Fibroblast of villous mesenchyme (primary cell): Measurements from ENCODE around the gene ZNF580. TPM values are rescaled to one million over a fixed set of nuclear protein-coding genes. Genes with fewer than 3 reads are reported as not detected.

Experiments
- DNase-seq: peaks from one replicate; pipeline ENCODE4 v3.0.0-alpha.2; 2010; ENCODE audit warnings: low read depth
- H3K4me3 ChIP-seq: 2 replicates; pipeline ENCODE4 v1.5.1; 2011; ENCODE audit warnings: low read depth, mild to moderate bottlenecking, low read length
- total RNA-seq: library from RNA; depleted of rRNA; stranded (reverse); fragments of >200 nt; gene quantifications from 2 replicates; pipeline ENCODE4 v1.2.3, GENCODE V29; 2012
- TF ChIP-seq, protein P1 (sequence below): IDR thresholded peaks from 2 replicates; pipeline ENCODE4 v1.5.1; 2012; ENCODE audit warnings: low read depth, mild to moderate bottlenecking, low read length; ENCODE audit not compliant: insufficient read depth

Gene ZNF580
- total RNA-seq, 1 donor = 5.6 TPM

DNA sequence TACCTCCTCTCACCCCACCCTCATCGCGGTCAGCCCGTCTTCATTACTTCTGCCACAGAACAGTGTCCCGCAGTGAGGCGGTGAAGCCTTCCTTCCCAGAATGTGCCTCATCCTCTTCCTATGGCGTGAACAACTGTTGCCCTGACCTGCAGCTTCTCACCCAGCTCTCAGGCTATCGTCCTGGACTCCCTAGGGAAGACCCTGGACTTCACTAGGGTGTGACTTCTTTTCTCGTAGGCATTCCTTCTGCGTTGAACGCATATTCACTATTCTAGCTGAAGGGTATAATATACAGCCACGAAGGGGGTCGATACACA, 34.4 kb upstream of the ZNF580 start:
- no peak for DNase-seq
- peak overlapping the region; percentile 98 for H3K4me3 ChIP-seq
- TF ChIP-seq, protein P1, sequence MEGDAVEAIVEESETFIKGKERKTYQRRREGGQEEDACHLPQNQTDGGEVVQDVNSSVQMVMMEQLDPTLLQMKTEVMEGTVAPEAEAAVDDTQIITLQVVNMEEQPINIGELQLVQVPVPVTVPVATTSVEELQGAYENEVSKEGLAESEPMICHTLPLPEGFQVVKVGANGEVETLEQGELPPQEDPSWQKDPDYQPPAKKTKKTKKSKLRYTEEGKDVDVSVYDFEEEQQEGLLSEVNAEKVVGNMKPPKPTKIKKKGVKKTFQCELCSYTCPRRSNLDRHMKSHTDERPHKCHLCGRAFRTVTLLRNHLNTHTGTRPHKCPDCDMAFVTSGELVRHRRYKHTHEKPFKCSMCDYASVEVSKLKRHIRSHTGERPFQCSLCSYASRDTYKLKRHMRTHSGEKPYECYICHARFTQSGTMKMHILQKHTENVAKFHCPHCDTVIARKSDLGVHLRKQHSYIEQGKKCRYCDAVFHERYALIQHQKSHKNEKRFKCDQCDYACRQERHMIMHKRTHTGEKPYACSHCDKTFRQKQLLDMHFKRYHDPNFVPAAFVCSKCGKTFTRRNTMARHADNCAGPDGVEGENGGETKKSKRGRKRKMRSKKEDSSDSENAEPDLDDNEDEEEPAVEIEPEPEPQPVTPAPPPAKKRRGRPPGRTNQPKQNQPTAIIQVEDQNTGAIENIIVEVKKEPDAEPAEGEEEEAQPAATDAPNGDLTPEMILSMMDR = no peak

DNA sequence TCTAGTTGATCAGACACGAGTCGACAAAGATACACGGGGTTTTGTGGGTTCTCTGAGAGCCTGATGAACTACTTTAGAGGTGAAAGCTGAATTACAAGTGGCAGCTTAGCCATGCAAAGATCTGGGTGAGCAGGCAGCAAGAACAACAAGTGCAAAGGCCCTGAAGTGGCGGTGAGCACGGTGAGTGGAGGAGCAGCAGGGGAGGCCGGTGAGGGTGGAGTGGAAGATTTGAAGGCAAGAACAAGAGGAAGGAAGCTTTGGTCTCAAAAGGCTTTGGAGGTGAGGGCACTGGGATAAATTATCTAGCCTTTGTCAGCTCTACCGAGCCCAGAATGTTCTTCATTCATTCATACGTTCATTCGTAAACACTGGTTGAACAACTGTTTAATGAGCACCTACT, 34.0 kb upstream of the ZNF580 start:
- peak overlapping the region; percentile 98 for H3K4me3 ChIP-seq
- DNase-seq = no peak
- TF ChIP-seq, protein P1 = no peak

DNA sequence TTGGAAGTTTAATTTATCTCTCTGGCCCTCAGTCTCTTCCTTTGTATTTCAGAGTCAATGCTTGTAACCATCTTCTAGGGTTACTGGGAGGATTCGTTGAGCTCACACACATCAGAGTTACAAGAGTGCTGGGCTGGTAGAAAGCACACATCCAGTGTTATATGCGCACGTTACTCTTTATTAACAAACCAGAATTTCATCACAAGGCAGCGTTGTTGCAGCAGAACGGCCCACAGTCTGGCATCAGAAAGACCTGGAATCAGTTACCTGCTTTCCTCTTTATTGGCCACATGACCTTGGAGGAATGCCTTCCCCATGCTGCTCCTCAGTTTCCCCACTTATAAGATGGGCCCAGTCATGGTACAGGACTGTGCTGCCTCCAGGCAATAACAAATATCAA, 31.5 kb upstream of the ZNF580 start:
- TF ChIP-seq, protein P1 = no peak
- H3K4me3 ChIP-seq = no peak overlapping the region
- DNase-seq = no peak

DNA sequence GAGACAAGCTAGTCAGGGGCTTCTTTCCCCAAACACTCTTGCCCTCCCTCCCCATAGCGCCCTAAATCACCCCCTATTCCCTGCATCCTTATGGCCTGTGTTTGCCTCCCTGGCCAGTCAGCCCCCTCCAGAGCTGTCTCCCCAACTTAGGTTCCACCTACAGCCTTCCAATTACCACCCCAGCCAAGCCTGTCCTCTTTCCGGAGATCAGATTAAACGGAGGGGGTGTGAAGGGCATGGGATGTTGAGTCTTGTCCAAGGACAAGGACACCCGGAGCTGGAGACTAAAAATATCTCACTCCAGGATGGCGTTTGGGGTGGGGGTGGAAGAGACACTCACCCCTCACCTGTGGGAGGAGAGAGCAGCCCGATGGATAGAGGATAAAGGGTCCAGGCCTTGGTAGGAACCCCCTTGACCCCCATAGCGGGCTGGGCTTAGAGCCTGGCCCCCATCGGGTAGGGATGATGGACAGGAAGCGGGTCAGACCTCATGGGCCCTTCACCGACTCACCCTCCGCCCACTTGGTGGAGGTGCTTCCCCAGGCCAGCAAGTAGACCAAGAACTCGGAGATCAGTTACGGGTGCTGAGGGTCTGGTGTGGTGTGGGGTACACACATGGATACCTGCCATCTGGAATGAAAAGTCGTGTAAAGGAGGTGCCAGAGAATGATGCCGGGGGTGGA, 29.4 kb upstream of the ZNF580 start:
- no peak overlapping the region for H3K4me3 ChIP-seq
- TF ChIP-seq, protein P1 = no peak
- DNase-seq = no peak

DNA sequence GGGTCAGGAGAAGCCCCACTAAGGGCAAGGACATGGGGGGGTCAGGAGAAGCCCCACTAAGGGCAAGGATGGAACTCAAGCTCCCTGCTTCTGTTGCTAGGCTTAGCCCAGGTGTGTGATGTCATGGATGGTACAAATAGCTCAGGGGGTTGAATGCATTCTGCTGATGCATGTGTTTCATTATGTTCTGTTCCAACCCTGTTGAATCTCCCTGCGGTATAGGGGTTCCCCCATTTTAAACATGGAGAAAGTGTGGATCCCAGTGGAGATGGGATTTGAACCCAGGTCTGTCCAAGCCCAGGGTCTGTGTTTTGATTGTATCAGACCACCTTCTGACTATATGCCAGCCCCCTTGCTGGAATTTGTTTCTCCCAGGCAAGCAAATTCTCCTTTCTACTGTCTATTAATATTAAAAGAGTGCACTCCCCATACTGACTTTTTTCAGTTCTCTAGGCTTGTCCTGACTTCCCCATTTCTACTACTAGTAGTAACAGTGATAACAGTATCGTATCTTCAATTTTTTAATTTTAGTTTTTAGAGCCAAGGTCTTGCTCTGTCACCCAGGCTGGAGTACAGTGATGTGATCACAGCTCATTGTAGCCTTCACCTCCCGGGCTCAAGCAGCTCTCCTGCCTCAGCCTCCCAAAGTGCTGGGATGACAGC, 28.7 kb upstream of the ZNF580 start:
- H3K4me3 ChIP-seq = no peak overlapping the region
- DNase-seq = no peak
- TF ChIP-seq, protein P1 = no peak

DNA sequence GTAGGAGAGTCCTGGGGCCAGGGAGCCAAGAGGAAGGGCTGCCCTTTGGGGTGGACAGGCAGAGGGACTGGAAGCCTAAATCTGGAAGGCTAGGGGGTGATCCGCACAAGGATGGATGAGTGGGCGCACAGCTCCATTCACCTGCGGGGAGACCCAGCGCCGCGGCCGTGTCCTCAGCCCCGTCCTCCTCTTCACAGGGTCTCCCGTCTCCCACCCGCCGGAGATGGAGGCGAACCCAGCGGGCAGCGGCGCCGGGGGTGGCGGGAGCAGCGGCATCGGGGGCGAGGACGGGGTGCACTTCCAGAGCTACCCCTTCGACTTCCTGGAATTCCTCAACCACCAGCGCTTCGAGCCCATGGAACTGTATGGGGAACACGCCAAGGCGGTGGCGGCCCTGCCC, 27.4 kb upstream of the ZNF580 start:
- DNase-seq = no peak
- no peak overlapping the region for H3K4me3 ChIP-seq
- TF ChIP-seq, protein P1 = no peak
